HepG2 (cell line): ENCODE results near the gene XPO5. TPM values are rescaled to one million over a fixed set of nuclear protein-coding genes. Genes with fewer than 3 reads are reported as not detected.

ENCODE experiments used
- CAMTA2 ChIP-seq: sonication (generic); formaldehyde crosslinking; IDR thresholded peaks from 2 replicates; pipeline ENCODE4 v1.4.0; 2020; ENCODE audit warnings: mild to moderate bottlenecking, missing genetic modification reagents, borderline replicate concordance
- ETV6 ChIP-seq: sonication (generic); formaldehyde crosslinking; conservative IDR thresholded peaks from 2 replicates; pipeline ENCODE4 v1.4.0; 2020; ENCODE audit warnings: missing genetic modification reagents
- NFATC3 ChIP-seq: sonication (generic); formaldehyde crosslinking; IDR thresholded peaks from 2 replicates; pipeline ENCODE4 v1.5.1; 2020; ENCODE audit warnings: mild to moderate bottlenecking, missing genetic modification reagents
- POLR2AphosphoS5 ChIP-seq: IDR thresholded peaks from 2 replicates; pipeline ENCODE4 v1.6.1; 2012; ENCODE audit warnings: low read depth, low read length
- RBM22 ChIP-seq: fragments of 200-400 bp; formaldehyde crosslinking; optimal IDR thresholded peaks from 2 replicates; pipeline ENCODE3; 2017; ENCODE audit warnings: mild to moderate bottlenecking, low read length, moderate library complexity
- ZBTB7A ChIP-seq: sonication (generic); formaldehyde crosslinking; IDR thresholded peaks from 2 replicates; pipeline ENCODE4 v1.8.0; 2022; ENCODE audit warnings: mild to moderate bottlenecking, missing genetic modification reagents
- ZBTB7B ChIP-seq: sonication (generic); formaldehyde crosslinking; IDR thresholded peaks from 2 replicates; pipeline ENCODE4 v1.4.0; 2020; ENCODE audit warnings: missing genetic modification reagents
- ZFP36L2 ChIP-seq: sonication (generic); formaldehyde crosslinking; IDR thresholded peaks from 2 replicates; pipeline ENCODE4 v1.4.0; 2020; ENCODE audit warnings: missing genetic modification reagents
- ZNF101 ChIP-seq: sonication (generic); formaldehyde crosslinking; IDR thresholded peaks from 2 replicates; pipeline ENCODE4 v1.4.0; 2020; ENCODE audit warnings: mild to moderate bottlenecking, low read depth, missing genetic modification reagents, borderline replicate concordance
- ZNF230 ChIP-seq: sonication (generic); formaldehyde crosslinking; IDR thresholded peaks from 2 replicates; pipeline ENCODE4 v1.4.0; 2020; ENCODE audit warnings: mild to moderate bottlenecking, missing genetic modification reagents
- ZNF232 ChIP-seq: sonication (generic); formaldehyde crosslinking; IDR thresholded peaks from 2 replicates; pipeline ENCODE4 v1.4.0; 2020; ENCODE audit warnings: missing genetic modification reagents, borderline replicate concordance
- ZNF431 ChIP-seq: sonication (generic); formaldehyde crosslinking; IDR thresholded peaks from 2 replicates; pipeline ENCODE4 v1.9.0; 2022; ENCODE audit warnings: missing genetic modification reagents, low read depth, mild to moderate bottlenecking, borderline replicate concordance
- ZNF496 ChIP-seq: sonication (generic); formaldehyde crosslinking; IDR thresholded peaks from 2 replicates; pipeline ENCODE4 v1.8.1; 2023; ENCODE audit warnings: mild to moderate bottlenecking, moderate library complexity, missing genetic modification reagents; ENCODE audit not compliant: insufficient replicate concordance
- ZNF781 ChIP-seq: sonication (generic); formaldehyde crosslinking; IDR thresholded peaks from 2 replicates; pipeline ENCODE4 v1.5.1; 2020; ENCODE audit warnings: borderline replicate concordance, mild to moderate bottlenecking, missing genetic modification reagents; ENCODE audit errors: not compliant biosample characterization
- ZNF839 ChIP-seq: sonication (generic); formaldehyde crosslinking; IDR thresholded peaks from 2 replicates; pipeline ENCODE4 v1.4.0; 2020; ENCODE audit warnings: missing genetic modification reagents, mild to moderate bottlenecking, borderline replicate concordance
- polyA plus RNA-seq, 8 experiments: library from polyadenylated mRNA; depleted of rRNA in 3 of 8; stranded (reverse) in 7 of 8; unstranded in 1 of 8; fragments of >200 nt; fragmentation: Illumina TruSeq in 4 of 8; extraction: Trizol in 4 of 8; gene quantifications; 2 replicates each; pipeline versions ENCODE4 v1.2.1 to v1.2.3, GENCODE V29; 2011 to 2016; ENCODE audit warnings: low read depth in 4 of 8, missing spikeins in 1 of 8, mixed read lengths in 1 of 8; ENCODE audit not compliant: insufficient read depth in 1 of 8
- total RNA-seq, 5 experiments: library from RNA; depleted of rRNA; stranded (reverse); fragments of >200 nt; fragmentation: Illumina TruSeq; extraction: Trizol; gene quantifications; 2 replicates each; pipeline ENCODE4 v1.2.3, GENCODE V29; 2016; ENCODE audit warnings: low read depth in 1 of 5
- TF ChIP-seq, protein P1 (sequence below): sonication (generic); formaldehyde crosslinking; conservative IDR thresholded peaks from 2 replicates; pipeline ENCODE4 v1.8.0; 2022; ENCODE audit warnings: mild to moderate bottlenecking, moderate library complexity, missing genetic modification reagents
- TF ChIP-seq, protein P2 (sequence below): sonication (generic); formaldehyde crosslinking; IDR thresholded peaks from 2 replicates; pipeline ENCODE4 v1.4.0; 2020; ENCODE audit warnings: missing genetic modification reagents
- TF ChIP-seq, protein P3 (sequence below): IDR thresholded peaks from 2 replicates; pipeline ENCODE4 v1.6.1; 2016; ENCODE audit warnings: low read depth, borderline replicate concordance
- TF ChIP-seq, protein P4 (sequence below): sonication (generic); formaldehyde crosslinking; IDR thresholded peaks from 2 replicates; pipeline ENCODE4 v1.4.0; 2020; ENCODE audit warnings: mild to moderate bottlenecking, low read depth, missing genetic modification reagents

Gene XPO5
- total and polyA plus RNA-seq, 2 of the 13 experiments (the other 11 are each of a cell fraction or from before 2014, with no cell fraction given) = 52.2 to 68.0 TPM

DNA sequence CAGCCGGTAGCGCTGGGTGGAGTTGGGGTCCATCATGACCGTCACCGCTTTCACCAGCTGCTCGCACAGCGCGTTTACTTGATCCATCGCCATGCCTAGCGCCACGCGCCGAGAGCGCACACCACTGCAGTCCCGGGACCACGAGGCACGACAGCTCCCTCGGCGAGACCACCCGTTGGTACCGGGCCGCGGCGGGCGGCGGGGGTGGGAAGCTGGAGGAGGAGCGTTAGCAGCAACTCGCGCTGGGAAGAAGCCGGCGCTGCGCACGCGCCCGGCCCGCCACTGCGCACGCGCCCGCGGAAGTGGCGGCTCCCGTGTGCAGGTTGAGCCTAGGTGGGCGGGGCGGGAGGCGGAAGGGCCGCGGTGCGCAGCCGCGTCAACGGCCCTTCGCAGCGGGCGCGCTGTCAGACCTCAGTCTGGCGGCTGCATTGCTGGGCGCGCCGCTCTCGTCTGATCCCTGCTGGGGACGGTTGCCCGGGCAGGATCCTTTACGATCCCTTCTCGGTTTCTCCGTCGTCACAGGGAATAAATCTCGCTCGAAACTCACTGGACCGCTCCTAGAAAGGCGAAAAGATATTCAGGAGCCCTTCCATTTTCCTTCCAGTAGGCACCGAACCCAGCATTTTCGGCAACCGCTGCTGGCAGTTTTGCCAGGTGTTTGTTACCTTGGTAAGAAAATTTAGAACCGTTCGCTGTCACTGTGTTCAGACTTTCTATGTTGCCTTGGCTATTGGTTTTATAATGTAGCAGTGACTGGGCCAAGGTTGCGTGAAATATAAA, at the start of gene XPO5, which contains the start of gene POLH (continued):
- peak; percentile 93 for TF ChIP-seq ZNF230 (CRISPR knock-in tag)
- no peak for TF ChIP-seq ZNF101 (CRISPR knock-in tag)
- TF ChIP-seq, protein P1, sequence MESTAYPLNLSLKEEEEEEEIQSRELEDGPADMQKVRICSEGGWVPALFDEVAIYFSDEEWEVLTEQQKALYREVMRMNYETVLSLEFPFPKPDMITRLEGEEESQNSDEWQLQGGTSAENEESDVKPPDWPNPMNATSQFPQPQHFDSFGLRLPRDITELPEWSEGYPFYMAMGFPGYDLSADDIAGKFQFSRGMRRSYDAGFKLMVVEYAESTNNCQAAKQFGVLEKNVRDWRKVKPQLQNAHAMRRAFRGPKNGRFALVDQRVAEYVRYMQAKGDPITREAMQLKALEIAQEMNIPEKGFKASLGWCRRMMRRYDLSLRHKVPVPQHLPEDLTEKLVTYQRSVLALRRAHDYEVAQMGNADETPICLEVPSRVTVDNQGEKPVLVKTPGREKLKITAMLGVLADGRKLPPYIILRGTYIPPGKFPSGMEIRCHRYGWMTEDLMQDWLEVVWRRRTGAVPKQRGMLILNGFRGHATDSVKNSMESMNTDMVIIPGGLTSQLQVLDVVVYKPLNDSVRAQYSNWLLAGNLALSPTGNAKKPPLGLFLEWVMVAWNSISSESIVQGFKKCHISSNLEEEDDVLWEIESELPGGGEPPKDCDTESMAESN (CRISPR knock-in tag) = peak; percentile 80; the same call in 1 of the 2 replicates
- peak; percentile 91; the same call in 1 of the 2 replicates for TF ChIP-seq ZNF839 (CRISPR knock-in tag)
- peak; percentile 58; the same call in 1 of the 2 replicates for TF ChIP-seq ZNF431 (CRISPR knock-in tag)
- TF ChIP-seq CAMTA2 (CRISPR knock-in tag) = peak; percentile 97
- TF ChIP-seq ZNF781 (CRISPR knock-in tag) = no peak
- peak; percentile 39; the same call in 1 of the 2 replicates for TF ChIP-seq NFATC3 (CRISPR knock-in tag)
- TF ChIP-seq ZNF496 (CRISPR knock-in tag) = no peak
- TF ChIP-seq, protein P2, sequence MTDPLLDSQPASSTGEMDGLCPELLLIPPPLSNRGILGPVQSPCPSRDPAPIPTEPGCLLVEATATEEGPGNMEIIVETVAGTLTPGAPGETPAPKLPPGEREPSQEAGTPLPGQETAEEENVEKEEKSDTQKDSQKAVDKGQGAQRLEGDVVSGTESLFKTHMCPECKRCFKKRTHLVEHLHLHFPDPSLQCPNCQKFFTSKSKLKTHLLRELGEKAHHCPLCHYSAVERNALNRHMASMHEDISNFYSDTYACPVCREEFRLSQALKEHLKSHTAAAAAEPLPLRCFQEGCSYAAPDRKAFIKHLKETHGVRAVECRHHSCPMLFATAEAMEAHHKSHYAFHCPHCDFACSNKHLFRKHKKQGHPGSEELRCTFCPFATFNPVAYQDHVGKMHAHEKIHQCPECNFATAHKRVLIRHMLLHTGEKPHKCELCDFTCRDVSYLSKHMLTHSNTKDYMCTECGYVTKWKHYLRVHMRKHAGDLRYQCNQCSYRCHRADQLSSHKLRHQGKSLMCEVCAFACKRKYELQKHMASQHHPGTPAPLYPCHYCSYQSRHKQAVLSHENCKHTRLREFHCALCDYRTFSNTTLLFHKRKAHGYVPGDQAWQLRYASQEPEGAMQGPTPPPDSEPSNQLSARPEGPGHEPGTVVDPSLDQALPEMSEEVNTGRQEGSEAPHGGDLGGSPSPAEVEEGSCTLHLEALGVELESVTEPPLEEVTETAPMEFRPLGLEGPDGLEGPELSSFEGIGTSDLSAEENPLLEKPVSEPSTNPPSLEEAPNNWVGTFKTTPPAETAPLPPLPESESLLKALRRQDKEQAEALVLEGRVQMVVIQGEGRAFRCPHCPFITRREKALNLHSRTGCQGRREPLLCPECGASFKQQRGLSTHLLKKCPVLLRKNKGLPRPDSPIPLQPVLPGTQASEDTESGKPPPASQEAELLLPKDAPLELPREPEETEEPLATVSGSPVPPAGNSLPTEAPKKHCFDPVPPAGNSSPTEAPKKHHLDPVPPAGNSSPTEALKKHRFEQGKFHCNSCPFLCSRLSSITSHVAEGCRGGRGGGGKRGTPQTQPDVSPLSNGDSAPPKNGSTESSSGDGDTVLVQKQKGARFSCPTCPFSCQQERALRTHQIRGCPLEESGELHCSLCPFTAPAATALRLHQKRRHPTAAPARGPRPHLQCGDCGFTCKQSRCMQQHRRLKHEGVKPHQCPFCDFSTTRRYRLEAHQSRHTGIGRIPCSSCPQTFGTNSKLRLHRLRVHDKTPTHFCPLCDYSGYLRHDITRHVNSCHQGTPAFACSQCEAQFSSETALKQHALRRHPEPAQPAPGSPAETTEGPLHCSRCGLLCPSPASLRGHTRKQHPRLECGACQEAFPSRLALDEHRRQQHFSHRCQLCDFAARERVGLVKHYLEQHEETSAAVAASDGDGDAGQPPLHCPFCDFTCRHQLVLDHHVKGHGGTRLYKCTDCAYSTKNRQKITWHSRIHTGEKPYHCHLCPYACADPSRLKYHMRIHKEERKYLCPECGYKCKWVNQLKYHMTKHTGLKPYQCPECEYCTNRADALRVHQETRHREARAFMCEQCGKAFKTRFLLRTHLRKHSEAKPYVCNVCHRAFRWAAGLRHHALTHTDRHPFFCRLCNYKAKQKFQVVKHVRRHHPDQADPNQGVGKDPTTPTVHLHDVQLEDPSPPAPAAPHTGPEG (CRISPR knock-in tag) = peak; percentile 91
- TF ChIP-seq ZFP36L2 = no peak
- peak; percentile 80; the same call in 1 of the 2 replicates for TF ChIP-seq ZBTB7B (CRISPR knock-in tag)
- peak; percentile 79 for TF ChIP-seq ETV6 (CRISPR knock-in tag)
- TF ChIP-seq ZNF232 (CRISPR knock-in tag) = peak; percentile 93; the same call in 1 of the 2 replicates
- peak; percentile 77; the same call in 1 of the 2 replicates for TF ChIP-seq ZBTB7A
- TF ChIP-seq POLR2AphosphoS5 = peak; percentile 99
- TF ChIP-seq RBM22 = peak; percentile 34
- TF ChIP-seq, protein P3, sequence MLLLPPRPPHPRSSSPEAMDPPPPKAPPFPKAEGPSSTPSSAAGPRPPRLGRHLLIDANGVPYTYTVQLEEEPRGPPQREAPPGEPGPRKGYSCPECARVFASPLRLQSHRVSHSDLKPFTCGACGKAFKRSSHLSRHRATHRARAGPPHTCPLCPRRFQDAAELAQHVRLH (CRISPR knock-in tag) = peak; percentile 80; the same call in 1 of the 2 replicates
- TF ChIP-seq, protein P4, sequence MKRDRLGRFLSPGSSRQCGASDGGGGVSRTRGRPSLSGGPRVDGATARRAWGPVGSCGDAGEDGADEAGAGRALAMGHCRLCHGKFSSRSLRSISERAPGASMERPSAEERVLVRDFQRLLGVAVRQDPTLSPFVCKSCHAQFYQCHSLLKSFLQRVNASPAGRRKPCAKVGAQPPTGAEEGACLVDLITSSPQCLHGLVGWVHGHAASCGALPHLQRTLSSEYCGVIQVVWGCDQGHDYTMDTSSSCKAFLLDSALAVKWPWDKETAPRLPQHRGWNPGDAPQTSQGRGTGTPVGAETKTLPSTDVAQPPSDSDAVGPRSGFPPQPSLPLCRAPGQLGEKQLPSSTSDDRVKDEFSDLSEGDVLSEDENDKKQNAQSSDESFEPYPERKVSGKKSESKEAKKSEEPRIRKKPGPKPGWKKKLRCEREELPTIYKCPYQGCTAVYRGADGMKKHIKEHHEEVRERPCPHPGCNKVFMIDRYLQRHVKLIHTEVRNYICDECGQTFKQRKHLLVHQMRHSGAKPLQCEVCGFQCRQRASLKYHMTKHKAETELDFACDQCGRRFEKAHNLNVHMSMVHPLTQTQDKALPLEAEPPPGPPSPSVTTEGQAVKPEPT (CRISPR knock-in tag) = peak; percentile 48
